Gastroesophageal sphincter (tissue), 3 donors: Measurements from ENCODE around the gene YES1.

Experiments used
- EP300 ChIP-seq: sonication (generic); formaldehyde crosslinking; IDR thresholded peaks from one replicate; pipeline ENCODE4 v1.6.1; 2017; ENCODE audit warnings: antibody characterized with exemption, mild to moderate bottlenecking
- POLR2A ChIP-seq, 2 donors: fragments of 450-650 bp; IDR thresholded peaks; one replicate each; pipeline ENCODE4 v1.6.1; 2017; ENCODE audit warnings: antibody characterized with exemption in 2 of 2, mild to moderate bottlenecking in 2 of 2, moderate library complexity in 1 of 2
- POLR2AphosphoS5 ChIP-seq: sonication (generic); formaldehyde crosslinking; IDR thresholded peaks from one replicate; pipeline ENCODE4 v1.6.1; 2017; ENCODE audit warnings: antibody characterized with exemption
- TF ChIP-seq, protein P1 (sequence below), 4 experiments: fragments of 200-600 bp in 2 of 4; fragments of 450-650 bp in 2 of 4; sonication (generic) in 1 of 4; IDR thresholded peaks; one replicate each; pipeline ENCODE4 v1.5.1; 2017 to 2019; ENCODE audit warnings: antibody characterized with exemption in 4 of 4, mild to moderate bottlenecking in 2 of 4, moderate library complexity in 2 of 4

GRCh38 chr18:834082-834720 lies 22.2 kb upstream of the YES1 start:
- no peak for TF ChIP-seq POLR2A (IDR thresholded peaks at IDR 0.05)
- TF ChIP-seq, protein P1, sequence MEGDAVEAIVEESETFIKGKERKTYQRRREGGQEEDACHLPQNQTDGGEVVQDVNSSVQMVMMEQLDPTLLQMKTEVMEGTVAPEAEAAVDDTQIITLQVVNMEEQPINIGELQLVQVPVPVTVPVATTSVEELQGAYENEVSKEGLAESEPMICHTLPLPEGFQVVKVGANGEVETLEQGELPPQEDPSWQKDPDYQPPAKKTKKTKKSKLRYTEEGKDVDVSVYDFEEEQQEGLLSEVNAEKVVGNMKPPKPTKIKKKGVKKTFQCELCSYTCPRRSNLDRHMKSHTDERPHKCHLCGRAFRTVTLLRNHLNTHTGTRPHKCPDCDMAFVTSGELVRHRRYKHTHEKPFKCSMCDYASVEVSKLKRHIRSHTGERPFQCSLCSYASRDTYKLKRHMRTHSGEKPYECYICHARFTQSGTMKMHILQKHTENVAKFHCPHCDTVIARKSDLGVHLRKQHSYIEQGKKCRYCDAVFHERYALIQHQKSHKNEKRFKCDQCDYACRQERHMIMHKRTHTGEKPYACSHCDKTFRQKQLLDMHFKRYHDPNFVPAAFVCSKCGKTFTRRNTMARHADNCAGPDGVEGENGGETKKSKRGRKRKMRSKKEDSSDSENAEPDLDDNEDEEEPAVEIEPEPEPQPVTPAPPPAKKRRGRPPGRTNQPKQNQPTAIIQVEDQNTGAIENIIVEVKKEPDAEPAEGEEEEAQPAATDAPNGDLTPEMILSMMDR (IDR thresholded peaks at IDR 0.05): no peak
- no peak for TF ChIP-seq POLR2AphosphoS5
- TF ChIP-seq EP300: no peak
